Smooth muscle cell (in vitro differentiated cells): ENCODE measurements around the gene PPP1R17. TPM values are rescaled to one million over a fixed set of nuclear protein-coding genes. Genes with fewer than 3 reads are reported as not detected.

Experiments
- DNase-seq: peaks from one replicate; lab custom pipeline; 2025; ENCODE audit not compliant: unreplicated experiment; lab: John Stamatoyannopoulos, UW
- H2AFZ ChIP-seq: fragments of 200-600 bp; sonication (generic); 2 replicates; pipeline ENCODE4 v1.6.0; 2016; ENCODE audit warnings: antibody characterized with exemption, low read depth, mild to moderate bottlenecking
- H3F3A ChIP-seq: fragments of 200-600 bp; sonication (generic); 2 replicates; pipeline ENCODE4 v1.6.0; 2017; ENCODE audit warnings: antibody characterized with exemption, low read depth
- H3K27ac ChIP-seq: fragments of 200-600 bp; sonication (generic); 2 replicates; pipeline ENCODE4 v1.5.1; 2016; ENCODE audit warnings: low read depth, mild to moderate bottlenecking
- H3K27me3 ChIP-seq: fragments of 200-600 bp; sonication (generic); 2 replicates; pipeline ENCODE4 v1.6.1; 2016; ENCODE audit warnings: low read depth, mild to moderate bottlenecking
- H3K36me3 ChIP-seq: fragments of 200-600 bp; sonication (generic); 2 replicates; pipeline ENCODE4 v1.5.1; 2016; ENCODE audit warnings: low read depth
- H3K4me1 ChIP-seq: fragments of 200-600 bp; sonication (generic); 2 replicates; pipeline ENCODE4 v1.5.1; 2016; ENCODE audit warnings: low read depth
- H3K4me2 ChIP-seq: fragments of 200-600 bp; sonication (generic); 2 replicates; pipeline ENCODE4 v1.6.0; 2016; ENCODE audit warnings: mild to moderate bottlenecking
- H3K4me3 ChIP-seq: fragments of 200-600 bp; sonication (generic); 2 replicates; pipeline ENCODE4 v1.5.1; 2016; ENCODE audit warnings: mild to moderate bottlenecking
- H3K79me2 ChIP-seq: fragments of 200-600 bp; sonication (generic); 2 replicates; pipeline ENCODE4 v1.6.0; 2016; ENCODE audit warnings: low read depth, mild to moderate bottlenecking
- H3K9ac ChIP-seq: fragments of 200-600 bp; sonication (generic); 2 replicates; pipeline ENCODE4 v1.6.0; 2016; ENCODE audit warnings: low read depth
- H3K9me3 ChIP-seq: fragments of 200-600 bp; sonication (generic); replicated peaks from 2 replicates; pipeline ENCODE4 v1.5.1; 2016; ENCODE audit warnings: low read depth
- H4K20me1 ChIP-seq: fragments of 200-600 bp; sonication (generic); 2 replicates; pipeline ENCODE4 v1.6.0; 2016; ENCODE audit warnings: low read depth
- CTCF ChIP-seq: fragments of 200-600 bp; sonication (generic); IDR thresholded peaks from 2 replicates; pipeline ENCODE4 v1.5.1; 2017; ENCODE audit warnings: borderline replicate concordance, mild to moderate bottlenecking, antibody characterized with exemption; ENCODE audit not compliant: insufficient read depth, poor library complexity, severe bottlenecking
- WGBS: methylation state at CpG from one replicate; pipeline ENCODE4 v1.1.7; 2016; ENCODE audit warnings: low lambda C conversion rate; 5-methylcytosine and 5-hydroxymethylcytosine counted together
- polyA plus RNA-seq: library from polyadenylated mRNA; unstranded; fragments of >200 nt; fragmentation: Nextera tagmentation; extraction: Ambion mirVana; gene quantifications from 2 replicates; pipeline ENCODE4 v1.2.1, GENCODE V29; 2016
- total RNA-seq: library from RNA; depleted of rRNA; stranded (reverse); fragments of >200 nt; gene quantifications from 2 replicates; pipeline ENCODE4 v1.2.3, GENCODE V29; 2014

Gene PPP1R17
- total RNA-seq (not detected in 2 replicates), polyA plus RNA-seq (not detected in 2 replicates)

GRCh38 chr7:31687024-31687748 is at the start of gene PPP1R17:
Gene PPP1R17 (plus strand): TSS chr7:31687215. CDS start chr7:31692442, 5,227 bp downstream.
- H4K20me1 ChIP-seq = no peaks in the 10 kb centered on the region
- H3K9me3 ChIP-seq = no peaks in the 10 kb centered on the region
- no peak for TF ChIP-seq CTCF
- WGBS = 57% methylated on average over 14 of the region's 14 CpGs
- H3K4me3 ChIP-seq = no peak within 1 kb of the TSS
- peaks cover 29% of the 10 kb centered on the region for H3K27me3 ChIP-seq
- no peak within 1 kb of the TSS for H3K9ac ChIP-seq
- H3K4me2 ChIP-seq = no peak within 1 kb of the TSS
- H3K79me2 ChIP-seq = no peaks in the 10 kb centered on the region
- no peak within 1 kb of the TSS for H3K27ac ChIP-seq
- DNase-seq = no peak
- no peaks in the 10 kb centered on the region for H3K4me1 ChIP-seq
- no peaks in the 10 kb centered on the region for H3F3A ChIP-seq
- H2AFZ ChIP-seq = no peak within 1 kb of the TSS
- no peaks in the 10 kb centered on the region for H3K36me3 ChIP-seq

GRCh38 chr7:31640381-31640780 is 46.6 kb upstream of the PPP1R17 start:
- Histone ChIP-seq H3K9me3 (no peaks in the 10 kb centered on the region), H2AFZ (no peak overlapping the region), H3K27me3 (peaks cover 17% of the 10 kb centered on the region), H3K4me1 (no peaks in the 10 kb centered on the region), H3K36me3 (no peaks in the 10 kb centered on the region), H3K4me2 (no peak overlapping the region), H4K20me1 (no peaks in the 10 kb centered on the region), H3K79me2 (no peaks in the 10 kb centered on the region), H3K9ac (no peak overlapping the region), H3K4me3 (no peak overlapping the region), H3F3A (no peaks in the 10 kb centered on the region), H3K27ac (no peak overlapping the region)
- no peak for DNase-seq
- 86% methylated on average over 3 of the region's 3 CpGs for WGBS
- no peak for TF ChIP-seq CTCF

GRCh38 chr7:31642681-31643115 is 44.3 kb upstream of the PPP1R17 start:
- 73% methylated on average over 5 of the region's 5 CpGs for WGBS
- no peak for DNase-seq

More at GRCh38 chr7:31642681-31643115, 44.3 kb upstream of the PPP1R17 start:
- Histone ChIP-seq H3K4me1 (no peaks in the 10 kb centered on the region), H3K36me3 (no peaks in the 10 kb centered on the region), H3K79me2 (no peaks in the 10 kb centered on the region), H2AFZ (no peak overlapping the region), H3K27ac (no peak overlapping the region), H3K27me3 (peaks cover 14% of the 10 kb centered on the region), H4K20me1 (no peaks in the 10 kb centered on the region), H3K9me3 (no peaks in the 10 kb centered on the region), H3K9ac (no peak overlapping the region), H3F3A (no peaks in the 10 kb centered on the region), H3K4me2 (no peak overlapping the region), H3K4me3 (no peak overlapping the region)
- TF ChIP-seq CTCF = no peak
